ENCODE data around the gene SLC35C1.
"Not testable (repeated sequence)": the region's sequence is repeated elsewhere in the genome, so short reads cannot be mapped to it uniquely, and the experiment has no call there.

The SLC35C1 gene

DNA sequence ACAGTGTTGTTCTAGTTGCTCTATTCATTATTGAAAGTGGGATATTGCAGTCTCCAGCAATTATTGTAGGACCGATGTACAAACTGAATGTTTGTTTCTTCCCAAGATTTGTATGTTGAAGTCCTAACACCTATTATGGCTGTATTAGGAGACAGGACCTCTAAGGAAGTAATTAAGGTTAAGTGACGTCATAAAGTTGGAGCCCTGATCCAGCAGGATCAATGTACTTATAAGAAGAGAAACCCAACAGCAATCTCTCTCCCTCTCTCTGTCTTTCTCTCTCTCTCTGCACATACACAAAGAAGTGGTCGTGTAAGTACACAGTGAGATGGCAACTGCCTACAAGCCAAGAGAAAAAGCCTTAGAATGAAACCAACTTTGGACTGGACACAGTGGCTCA, 16.1 kb upstream of the SLC35C1 start:
- DNase-seq (ENCODE audit: low read depth), result no peak

DNA sequence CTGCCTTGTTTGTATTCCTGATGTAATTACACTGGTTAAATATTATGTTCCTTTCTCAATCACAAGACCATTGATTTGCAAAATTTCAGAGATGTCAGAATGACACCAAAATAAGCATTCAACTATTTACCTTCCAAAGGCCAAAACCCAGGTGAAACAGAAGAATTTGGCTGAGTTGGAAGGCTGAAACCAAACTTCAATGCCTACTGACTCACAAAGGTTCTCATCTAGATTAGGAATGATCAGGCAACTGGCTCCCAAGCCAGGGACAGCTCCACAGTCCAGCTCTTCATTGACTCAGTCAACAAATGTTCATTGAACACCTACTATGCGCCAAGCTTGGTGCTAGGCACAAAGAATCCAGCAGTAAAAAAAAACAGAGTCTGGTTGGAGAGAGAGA, 13.4 kb upstream of the SLC35C1 start:
- no peak for DNase-seq (ENCODE audit: low read depth)

DNA sequence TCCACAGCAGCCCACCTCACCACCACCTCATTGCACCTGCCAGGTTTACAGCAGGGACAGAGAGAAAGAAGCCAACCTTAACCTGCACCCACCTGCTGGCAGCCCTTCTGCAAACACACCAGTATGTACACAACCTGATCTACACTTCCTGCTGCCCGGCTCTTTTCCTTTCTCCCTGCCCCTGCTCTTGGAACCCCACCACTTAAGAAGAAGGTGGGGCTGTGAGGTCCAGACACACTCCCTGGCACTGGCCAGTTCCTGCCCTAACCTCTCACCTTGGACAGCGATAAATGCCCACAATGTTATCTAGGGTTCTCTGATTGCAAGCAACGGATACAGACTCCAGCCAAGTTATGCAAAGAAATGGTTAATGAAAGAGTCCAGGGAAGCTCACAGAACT, 10.8 kb upstream of the SLC35C1 start:
- no peak for DNase-seq (ENCODE audit: low read depth)

DNA sequence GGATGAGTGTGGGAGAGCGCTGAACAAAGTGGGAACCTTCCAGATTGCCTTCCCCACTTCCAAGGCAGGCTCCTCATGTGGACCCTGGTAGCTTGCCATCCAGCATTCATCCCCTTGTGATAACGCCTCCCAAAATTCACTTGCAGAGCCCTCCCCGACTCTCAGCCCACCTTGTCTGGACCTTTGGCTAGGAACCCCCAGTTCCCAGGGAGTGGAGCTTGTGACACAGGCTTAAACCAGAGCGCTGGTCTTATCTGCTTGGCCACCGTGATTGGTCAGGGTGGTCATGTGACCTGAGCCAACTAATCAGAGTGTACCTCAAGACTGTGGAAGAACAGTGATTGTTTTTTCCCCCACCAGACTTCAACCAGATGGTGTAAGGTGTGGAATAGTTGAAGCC, 9.6 kb upstream of the SLC35C1 start:
- DNase-seq (ENCODE audit: low read depth), result no peak

DNA sequence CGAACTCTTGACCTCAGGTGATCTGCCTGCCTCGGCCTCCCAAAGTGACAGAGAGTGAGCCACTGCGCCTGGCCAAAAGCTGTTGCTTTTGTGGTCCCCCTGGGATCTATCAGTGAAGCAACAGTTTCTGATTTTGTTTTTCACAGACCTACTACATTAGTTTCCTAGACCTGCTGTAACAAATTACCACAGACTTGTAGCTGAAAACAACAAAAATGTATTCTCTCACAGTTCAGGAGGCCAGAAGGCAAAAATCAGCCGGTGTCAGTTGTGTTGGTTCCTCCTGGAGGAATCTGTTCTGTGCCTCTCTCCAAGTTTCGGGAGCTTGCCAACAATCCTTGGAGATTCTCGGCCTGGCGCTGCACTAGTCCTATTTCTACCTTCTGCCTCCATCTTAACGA, 8.5 kb upstream of the SLC35C1 start:
- no peak for DNase-seq (ENCODE audit: low read depth)

DNA sequence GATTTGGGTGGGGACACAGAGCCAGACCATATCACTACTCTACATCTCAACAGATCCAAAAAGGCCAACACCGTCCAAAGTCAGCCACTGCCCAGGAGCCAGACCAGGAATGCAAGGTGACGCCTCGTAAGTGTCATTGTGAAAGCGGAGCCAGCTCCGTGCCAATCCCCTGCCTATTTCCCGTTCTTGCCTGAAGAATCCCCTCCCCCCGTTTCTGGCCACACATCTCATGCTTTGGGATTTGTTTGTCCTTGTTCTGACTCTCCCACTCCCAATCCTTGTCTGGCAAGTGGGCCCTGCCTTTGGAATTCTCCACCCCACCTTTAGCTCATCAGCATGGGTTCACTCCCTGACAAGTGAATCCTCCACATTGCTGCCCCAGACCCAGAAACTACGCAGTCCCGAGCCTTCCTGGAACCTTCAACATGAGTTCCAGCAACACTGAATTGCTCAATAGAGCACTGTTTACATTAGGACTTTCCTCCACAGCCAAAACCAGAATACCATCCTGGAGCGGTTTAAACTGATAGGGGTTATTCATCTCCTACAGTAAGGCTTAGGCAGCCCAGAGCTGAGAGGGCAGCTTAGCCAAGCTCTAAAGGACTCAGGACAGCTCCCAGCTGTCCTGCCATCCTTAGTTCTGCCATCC, 6.0 kb upstream of the SLC35C1 start:
- DNase-seq (ENCODE audit: low read depth), result no peak

DNA sequence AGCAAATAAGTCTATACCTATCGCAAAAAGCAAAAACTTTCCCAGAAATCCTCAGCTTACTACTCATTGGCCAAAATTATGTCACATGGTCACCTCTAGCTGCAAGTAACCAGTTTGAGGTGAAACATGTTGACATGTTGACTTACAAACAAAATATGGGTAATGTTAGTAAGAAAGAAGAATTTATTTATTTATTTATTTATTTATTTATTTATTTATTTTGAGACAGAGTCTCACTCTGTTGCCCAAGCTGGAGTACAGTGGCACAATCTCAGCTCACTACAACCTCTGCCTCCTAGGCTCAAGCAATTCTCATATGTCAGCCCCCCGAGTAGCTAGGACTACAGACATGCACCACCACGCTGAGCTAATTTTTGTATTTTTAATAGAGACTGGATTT, 5.4 kb upstream of the SLC35C1 start:
- no peak for DNase-seq (ENCODE audit: low read depth)

DNA sequence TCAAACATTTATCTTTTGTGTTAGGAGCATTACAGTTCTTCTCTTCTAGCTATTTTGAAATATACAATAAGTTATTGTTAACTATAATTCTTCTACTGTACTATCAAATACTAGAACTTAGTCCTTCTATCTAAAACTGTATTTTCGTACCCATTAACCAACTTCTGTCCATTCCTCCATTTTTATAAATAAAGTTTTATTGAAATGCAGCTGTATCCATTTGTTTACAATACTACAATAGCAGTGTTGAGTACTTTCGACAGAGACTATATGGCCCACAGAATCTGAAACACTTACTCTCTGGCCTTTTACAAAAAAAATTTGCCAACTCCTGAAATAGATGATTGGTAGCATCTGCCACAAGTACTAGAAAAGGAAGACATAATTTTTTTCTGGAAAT, 4.7 kb upstream of the SLC35C1 start:
- DNase-seq (ENCODE audit: low read depth), result no peak

DNA sequence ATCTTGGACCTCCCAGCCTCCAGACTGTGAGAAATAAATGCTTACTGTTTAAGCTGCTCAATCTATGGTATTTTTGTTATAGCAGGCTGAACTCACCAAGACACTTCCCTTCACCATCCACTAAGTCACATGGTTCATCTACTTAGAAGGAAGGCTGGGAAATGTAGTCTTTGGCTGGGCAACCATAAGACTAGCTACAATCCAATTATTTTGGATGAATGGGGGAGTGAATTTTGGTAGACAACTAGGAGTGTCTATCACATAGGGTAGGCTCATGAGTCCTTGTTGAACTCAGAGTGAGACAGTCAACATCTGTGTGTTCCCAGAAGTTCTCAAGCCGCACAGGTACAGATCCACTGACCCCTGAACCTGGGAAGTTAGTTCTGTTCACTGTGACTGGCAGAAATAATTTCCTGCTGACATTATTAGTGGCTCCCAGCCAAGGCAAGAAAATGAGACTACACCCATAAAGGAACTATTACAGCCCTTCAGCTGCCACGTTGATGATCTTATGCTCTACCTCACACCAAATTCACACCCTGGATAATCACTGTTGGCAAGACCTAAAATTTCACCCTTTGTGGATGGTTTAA, 3.1 kb upstream of the SLC35C1 start:
- DNase-seq (ENCODE audit: low read depth), result no peak

DNA sequence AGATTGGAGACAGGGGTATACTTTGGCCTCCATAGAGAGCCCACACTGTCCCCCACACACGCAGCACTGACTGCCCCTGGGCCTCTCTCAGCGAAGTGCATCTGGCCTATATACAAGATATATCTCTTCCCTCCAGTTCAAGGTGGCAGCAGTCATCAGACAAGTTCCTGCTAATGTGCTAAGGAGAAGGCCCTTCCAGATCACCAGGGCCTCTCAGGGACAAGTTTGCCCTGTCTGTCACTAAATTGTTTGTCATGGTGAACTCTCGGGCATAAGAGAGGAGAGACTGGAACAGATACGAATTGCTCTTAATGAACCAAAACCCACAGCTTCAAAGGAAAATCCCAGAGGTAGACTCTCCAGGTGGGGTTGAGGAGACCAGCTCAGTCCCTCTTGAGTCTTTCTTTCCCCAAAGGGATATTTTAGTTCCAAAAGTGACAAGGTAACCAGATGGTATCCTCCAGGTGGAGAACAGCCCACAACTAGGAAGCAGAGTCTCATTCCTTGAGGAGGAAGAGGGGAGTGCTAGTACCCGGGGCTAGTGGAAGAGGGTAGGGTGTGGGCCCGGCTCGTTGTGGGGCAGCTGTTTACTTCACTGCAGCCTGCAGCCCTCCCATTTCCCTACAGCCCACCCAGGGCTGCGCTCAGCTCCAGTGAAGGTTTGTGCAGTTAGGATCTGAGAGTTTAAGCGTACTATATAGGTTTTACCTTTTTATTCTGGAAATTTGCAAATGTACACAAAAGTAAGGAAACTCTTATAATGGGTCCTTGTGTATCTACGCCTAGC, 2.2 kb upstream of the SLC35C1 start:
- DNase-seq (ENCODE audit: low read depth), result no peak

DNA sequence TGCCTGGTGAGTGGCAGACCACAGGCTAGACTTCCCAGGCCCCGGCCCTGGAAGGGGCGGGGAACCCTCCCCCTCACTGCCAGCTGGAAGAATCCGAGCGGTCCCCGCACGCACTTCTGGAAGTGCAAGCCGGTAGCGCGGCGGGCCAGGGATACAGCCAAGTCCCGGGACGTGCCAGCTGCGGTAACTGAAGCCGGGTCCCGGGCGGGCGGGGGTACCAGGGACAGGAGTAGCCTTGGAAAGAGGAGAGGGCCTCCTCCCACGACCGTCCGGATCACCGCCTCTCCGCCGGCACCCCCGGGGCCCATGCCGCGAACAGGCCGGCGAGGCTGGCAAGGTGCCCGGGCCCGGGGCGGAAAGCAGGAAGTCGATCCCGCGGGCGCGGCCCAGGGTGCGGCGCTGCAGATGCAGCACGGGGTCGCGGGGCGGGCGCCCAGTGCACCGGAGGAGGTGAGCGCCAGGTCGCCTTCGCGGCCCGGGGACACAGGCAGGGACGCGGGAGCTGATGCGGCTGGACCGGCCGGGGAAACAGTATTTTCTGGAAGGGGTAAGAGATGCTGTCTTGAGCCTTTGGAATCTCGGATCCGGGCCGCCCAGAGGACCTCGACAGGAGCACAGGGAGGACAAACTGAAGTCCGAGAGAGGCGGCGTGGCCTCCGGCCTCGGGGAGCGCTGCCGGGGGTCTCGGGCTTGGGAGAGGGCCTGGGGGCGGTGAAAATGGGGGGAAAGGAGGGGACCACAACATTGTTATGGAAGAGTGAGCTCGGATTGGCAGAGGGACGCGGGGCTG, 783 bp upstream of the SLC35C1 start:
- peak; percentile 22 for DNase-seq (ENCODE audit: low read depth)

DNA sequence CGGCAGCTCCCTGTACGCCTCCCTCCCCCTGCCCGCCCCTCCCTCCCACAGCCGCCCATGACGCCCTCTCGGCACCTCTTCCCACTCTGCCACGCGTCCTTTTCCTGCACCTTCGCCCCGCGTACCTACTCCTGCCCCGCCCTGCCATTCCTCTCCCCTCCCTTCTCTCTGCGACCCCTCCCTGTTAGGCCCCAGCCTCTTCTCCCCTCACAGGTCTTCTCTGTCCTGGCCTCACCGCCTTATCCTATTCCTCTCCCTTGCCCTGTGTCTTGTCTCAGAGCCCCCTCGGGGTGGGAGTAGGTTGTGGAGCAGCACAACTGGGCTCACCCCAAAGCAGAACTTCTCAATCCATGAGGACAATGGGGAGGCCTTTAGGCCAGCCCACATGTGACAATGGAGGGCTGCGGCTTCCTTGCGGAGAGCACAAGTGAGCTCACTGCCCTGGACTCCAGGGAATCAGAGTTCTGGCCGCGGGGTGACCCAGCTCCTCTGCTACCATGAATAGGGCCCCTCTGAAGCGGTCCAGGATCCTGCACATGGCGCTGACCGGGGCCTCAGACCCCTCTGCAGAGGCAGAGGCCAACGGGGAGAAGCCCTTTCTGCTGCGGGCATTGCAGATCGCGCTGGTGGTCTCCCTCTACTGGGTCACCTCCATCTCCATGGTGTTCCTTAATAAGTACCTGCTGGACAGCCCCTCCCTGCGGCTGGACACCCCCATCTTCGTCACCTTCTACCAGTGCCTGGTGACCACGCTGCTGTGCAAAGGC, 539 bp downstream of the SLC35C1 start:
- DNase-seq (ENCODE audit: low read depth), result no peak

DNA sequence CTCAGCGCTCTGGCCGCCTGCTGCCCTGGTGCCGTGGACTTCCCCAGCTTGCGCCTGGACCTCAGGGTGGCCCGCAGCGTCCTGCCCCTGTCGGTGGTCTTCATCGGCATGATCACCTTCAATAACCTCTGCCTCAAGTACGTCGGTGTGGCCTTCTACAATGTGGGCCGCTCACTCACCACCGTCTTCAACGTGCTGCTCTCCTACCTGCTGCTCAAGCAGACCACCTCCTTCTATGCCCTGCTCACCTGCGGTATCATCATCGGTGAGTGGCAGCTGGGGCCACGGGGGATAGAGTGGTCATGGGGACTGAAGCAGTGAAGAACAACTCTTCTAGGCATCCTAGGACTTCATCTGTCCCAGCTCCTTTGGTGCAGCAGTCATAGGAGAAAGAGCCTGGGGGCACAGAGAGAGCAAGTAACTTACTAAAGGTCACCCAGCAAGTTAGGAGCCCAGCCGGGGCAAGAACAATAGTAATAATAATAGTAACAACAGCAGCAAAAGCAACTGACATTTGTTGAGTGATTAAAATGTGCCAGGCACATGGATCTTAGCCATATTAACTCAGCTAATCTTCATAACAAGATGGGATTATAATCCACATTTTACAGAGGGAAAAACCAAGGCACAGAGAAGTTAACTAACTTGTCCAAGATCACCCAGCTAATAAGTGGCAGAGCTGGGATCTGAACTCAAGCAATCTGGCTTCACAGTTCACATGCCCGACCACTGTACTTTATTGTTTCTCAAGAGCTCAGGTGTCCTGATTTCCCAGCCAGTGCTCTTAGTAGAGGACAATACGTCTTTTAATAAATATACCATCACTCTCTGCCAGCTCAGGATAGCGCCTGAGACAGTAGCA, 1.4 kb downstream of the SLC35C1 start:
- DNase-seq (ENCODE audit: low read depth), result no peak

DNA sequence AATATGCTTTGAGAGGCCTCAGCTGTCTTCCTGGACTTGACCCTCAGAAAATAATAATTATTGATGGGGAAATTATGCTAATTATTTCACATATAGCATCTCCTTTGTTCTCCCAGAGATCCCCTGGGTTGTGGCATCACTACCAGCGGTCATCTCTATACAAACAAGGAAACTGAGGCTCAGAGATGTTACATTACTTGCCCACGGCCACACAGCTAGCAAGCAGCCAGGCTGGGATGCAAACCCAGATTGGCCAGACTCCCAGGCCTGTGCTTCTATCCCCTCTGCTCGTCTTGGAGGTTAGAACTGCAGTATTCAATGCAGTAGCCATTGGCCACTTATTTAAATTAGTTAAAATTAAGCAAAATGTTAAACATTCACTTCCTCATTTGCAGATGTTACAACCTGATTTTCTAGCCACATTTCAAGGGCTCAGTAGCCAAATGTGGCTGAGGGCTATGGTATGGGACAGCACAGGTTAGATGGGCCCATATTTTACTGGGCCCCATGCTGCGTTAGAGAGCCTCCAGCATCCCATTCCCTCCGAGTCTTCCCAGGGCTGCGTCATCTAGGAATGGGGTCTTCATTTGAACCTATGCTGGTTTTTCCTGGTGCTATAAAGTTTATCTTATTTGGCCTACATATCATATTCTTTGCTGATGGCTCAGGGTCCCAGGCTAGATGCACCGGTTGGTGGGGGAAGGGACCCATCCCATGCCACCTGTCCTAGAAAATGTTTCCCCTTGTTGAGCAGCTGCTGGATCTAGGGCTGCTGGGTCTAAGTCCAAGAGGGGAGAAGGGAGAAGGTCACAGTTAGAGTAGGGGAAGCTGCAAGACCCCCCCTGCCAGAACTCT, 2.2 kb downstream of the SLC35C1 start:
- no peak for DNase-seq (ENCODE audit: low read depth)

DNA sequence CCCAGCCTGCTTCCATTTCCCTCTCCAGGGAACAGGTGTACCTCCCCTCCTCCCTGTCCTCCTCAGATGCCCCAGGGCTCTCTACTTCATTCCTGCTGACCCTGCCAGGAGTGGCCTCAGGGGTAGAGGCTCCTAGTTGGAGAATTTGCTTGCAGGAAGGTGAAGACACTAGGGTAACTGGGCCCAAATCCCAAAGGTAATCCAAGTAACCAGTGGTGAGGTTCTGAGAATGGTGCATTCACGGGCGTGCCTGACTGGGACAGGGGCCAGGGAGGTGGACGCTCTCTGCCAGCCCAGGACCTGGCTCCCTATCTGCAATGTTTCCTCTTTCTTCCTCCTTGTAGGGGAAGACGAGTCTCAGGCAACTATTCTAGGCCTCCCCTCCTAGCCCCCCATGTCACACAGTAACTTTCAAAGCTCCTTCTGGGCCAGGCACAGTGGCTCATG, 2.9 kb downstream of the SLC35C1 start:
- no peak for DNase-seq (ENCODE audit: low read depth)

DNA sequence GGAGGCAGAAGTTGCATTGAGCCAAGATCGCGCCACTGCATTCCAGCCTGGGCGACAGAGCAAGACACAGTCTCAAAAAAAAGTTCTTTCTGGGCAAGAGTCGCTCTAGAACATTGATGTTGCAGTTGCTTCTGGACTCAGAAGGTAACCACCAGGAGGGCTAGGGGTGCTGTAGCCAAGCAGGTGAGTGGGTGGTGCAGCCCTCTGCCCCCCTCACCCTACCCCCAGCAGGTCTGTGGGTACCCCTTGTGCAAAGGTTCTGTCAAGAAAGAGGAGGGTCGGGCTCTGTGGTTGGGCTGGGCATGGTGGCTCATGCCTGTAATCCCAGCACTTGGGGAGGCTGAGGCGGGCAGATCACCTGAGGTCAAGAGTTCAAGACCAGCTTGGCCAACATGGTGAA, 3.5 kb downstream of the SLC35C1 start:
- not testable (repeated sequence) for DNase-seq (ENCODE audit: low read depth)

DNA sequence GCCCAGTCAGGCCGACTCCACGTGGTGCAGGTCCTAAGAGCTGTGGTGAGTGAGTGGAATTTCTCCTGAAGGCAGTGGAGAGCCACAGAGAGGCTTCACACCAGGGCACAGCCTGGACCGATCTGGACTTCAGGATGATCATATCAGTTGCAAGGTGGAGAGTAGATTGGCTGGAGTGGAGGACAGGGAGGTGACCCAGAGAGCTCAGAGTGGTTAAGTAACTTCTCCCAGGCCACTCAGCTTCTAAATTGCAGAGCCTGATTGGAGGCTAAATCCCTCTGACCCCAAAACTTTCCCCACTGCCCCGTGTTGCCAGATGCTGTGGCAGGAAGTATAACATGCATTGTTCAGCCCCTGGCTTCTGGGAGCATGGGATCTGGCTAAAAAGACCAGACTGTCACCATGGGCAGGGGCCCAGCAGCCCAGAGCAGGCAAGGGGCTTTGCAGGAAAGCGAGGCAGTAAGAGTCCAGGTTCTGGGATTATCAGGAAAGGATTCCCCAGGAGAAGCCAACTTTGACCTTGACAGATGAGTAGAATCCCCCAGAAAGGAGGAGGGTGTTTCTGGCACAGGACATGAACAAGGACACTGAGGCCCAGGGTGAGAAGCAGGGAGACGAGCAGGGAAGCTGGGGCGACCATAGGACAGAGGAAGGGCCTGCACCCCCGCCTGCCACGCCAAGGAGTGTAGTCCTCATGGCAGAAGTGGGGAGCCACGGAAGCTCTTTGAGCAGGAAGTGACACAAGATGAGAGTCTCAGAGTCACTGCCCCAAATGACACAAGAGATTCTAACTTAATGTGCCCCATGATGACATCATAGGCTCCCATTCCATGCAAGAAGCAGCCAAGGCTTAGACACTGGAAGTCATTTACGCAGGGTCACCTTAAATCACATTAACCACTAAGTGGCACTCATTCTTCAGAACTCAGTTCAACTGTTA, 4.8 kb downstream of the SLC35C1 start:
- no peak for DNase-seq (ENCODE audit: low read depth)

DNA sequence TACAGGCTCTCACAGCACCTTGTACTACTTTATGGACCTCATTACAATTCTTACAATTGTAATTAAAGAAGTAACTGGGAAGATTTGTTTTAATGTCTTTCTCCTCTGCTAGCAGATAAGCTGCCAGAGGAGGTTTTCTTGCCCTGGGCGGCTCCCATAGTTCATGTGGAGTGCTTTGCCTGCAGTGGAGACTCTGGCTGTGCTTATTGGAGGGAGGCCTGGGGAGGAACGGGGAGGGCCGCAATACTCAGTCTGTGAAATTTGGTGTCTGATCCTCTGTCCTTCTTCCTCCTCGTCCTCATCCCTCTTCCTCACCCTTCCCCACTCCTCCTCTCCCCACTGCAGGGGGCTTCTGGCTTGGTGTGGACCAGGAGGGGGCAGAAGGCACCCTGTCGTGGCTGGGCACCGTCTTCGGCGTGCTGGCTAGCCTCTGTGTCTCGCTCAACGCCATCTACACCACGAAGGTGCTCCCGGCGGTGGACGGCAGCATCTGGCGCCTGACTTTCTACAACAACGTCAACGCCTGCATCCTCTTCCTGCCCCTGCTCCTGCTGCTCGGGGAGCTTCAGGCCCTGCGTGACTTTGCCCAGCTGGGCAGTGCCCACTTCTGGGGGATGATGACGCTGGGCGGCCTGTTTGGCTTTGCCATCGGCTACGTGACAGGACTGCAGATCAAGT, 5.6 kb downstream of the SLC35C1 start:
- DNase-seq (ENCODE audit: low read depth), result no peak
